ENCODE results near the gene SMYD3.

DNA sequence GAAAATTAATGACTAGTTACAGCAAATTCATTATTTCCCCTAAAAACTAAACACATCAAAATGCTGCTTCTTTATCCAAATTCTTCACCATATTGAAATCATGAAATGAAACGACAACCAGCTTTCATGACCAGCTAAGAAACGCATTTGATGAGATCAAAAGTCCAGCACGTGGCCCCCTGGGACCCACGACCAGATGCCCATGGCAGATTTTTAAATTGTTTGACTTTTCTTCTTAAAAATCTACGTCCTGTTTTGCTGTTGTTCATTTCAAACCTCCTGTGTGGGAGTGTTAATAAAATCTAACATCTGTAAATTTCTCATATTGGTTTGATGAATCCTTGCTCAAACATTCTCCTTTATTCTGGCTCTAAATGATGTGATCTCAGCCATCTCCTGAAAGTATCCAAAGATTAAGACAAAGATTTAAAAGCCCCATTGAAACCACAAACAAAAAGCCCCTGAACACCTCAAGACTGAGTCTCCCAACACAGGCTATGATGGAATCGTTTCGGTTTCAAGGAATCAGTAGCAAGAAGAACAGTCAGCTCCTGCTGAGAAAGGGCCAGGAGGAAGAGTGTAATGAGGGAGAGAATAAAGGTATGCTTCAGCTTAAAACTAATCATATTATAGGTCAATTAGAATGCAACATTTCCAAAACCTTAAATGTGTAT, 523.6 kb downstream of the SMYD3 start:
- no peak for TF ChIP-seq POLR2A (IDR thresholded peaks at IDR 0.05)
- no peak for TF ChIP-seq CTCF (IDR thresholded peaks at IDR 0.05)
